ENCODE results near the gene WIZ. TPM values are rescaled to one million over a fixed set of nuclear protein-coding genes. Genes with fewer than 3 reads are reported as not detected.

The WIZ gene
- total RNA-seq, 1 donor from 2014 or later = 106 TPM

GRCh38 chr19:15379999-15380647 is 69.6 kb downstream of the WIZ start:
- Mint-ChIP-seq H3K27ac (ENCODE audit: unreplicated experiment) (peak overlapping the region; percentile 80), H3K36me3 (ENCODE audit: unreplicated experiment) (no peaks in the 10 kb centered on the region), H3K4me1 (ENCODE audit: low read depth, unreplicated experiment) (peaks cover 24% of the 10 kb centered on the region), H3K9me3 (ENCODE audit: unreplicated experiment) (peaks cover 16% of the 10 kb centered on the region), H3K4me3 (ENCODE audit: unreplicated experiment) (peak overlapping the region; percentile 96), H3K27me3 (ENCODE audit: unreplicated experiment) (peaks cover 22% of the 10 kb centered on the region)
- TF ChIP-seq CTCF (IDR thresholded peaks at IDR 0.05; ENCODE audit: partially characterized antibody, unreplicated experiment) = no peak
- DNase-seq = peak; percentile 66

DNA sequence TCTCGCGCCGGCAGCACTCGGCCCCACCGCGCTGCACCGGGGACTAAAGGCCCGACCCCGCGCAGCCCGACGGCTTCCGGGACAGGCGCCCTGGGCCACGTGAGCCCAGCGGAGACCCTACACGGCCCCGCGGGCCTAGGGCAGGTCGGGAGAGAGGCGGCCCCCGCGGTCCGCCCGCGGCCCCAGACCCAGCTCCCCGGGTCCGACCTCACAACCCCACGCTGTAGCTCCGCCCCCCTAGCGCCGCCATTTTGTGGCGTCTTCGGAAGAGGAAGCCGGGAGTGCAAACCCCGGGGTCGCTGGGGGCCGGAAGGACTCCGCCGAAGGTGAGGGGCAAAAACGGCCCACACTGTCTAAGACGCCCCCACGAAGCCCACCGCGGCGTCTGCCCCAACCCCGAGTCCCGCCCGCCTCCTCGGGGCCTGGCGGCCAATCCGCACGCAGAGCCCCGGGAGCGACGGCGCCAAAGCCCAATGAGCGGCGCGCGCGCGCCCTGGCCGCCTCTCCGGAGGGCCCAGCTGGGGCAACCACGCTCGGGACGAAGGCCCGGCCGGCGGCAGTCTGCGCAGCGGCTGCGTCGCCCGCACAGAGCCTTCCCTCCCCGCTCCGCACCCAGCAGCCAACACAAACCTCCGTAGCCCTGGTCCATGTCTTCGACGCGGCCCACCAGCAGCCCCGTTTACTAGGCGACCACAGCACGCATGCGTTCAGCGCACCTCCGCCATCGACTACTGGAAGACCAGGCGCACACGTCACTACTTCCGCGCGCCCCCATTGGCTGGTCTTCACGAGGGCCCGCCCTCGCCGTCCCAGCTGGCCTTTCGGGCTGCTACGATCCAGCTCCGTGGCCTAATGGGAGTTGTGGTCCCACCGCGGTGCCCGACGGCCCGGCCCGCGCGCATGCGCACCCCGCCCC is 70.4 kb downstream of the WIZ start, which contains the start of gene AKAP8:
AKAP8 (minus strand) TSS at position 705 of the 916 bp plus-strand sequence; CDS start at position 649, 56 bp downstream.
- DNase-seq = peak; percentile 98
- H3K9me3 Mint-ChIP-seq (ENCODE audit: unreplicated experiment) = peaks cover 18% of the 10 kb centered on the region

DNA sequence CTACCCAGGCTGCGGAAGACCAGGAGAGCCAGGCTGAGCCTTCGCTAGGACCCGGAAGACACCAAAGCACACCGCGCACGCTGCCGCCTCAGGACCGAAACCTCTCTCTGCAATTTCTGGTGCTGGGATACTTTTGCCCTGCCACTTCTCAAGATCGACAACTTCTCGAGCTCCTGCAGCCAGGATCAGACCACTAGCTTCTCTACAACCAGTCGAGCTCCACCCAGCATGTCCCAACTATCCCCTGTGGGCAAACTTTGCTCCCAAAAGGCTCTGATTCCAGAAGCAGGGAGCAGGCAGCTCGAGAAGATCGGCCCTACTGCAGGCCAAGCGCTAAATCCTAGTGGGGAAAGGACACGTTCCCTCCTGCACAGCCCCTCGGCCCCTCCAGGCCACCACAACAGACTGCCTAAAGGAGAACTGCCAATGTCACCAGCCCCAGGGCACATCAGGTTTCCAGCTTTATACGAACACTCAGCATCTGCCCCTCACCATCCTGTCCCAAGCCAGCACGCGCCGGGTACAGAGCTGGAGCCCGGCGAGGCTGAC is 71.1 kb downstream of the WIZ start:
- Mint-ChIP-seq H3K36me3 (ENCODE audit: unreplicated experiment) (no peaks in the 10 kb centered on the region), H3K4me1 (ENCODE audit: low read depth, unreplicated experiment) (peaks cover 34% of the 10 kb centered on the region), H3K27ac (ENCODE audit: unreplicated experiment) (peak overlapping the region; percentile 59), H3K27me3 (ENCODE audit: unreplicated experiment) (peaks cover 23% of the 10 kb centered on the region), H3K4me3 (ENCODE audit: unreplicated experiment) (peak overlapping the region; percentile 92), H3K9me3 (ENCODE audit: unreplicated experiment) (peaks cover 18% of the 10 kb centered on the region)
- DNase-seq = peak; percentile 58
- TF ChIP-seq CTCF (IDR thresholded peaks at IDR 0.05; ENCODE audit: partially characterized antibody, unreplicated experiment) = no peak

More for the DNA sequence above, 70.4 kb downstream of the WIZ start, which contains the start of gene AKAP8:
- no peak for TF ChIP-seq CTCF (IDR thresholded peaks at IDR 0.05; ENCODE audit: partially characterized antibody, unreplicated experiment)
- Mint-ChIP-seq H3K36me3 (ENCODE audit: unreplicated experiment) (no peaks in the 10 kb centered on the region), H3K27ac (ENCODE audit: unreplicated experiment) (peak within 1 kb of the TSS; percentile 98), H3K27me3 (ENCODE audit: unreplicated experiment) (peaks cover 23% of the 10 kb centered on the region), H3K4me3 (ENCODE audit: unreplicated experiment) (peak within 1 kb of the TSS; percentile 96), H3K4me1 (ENCODE audit: low read depth, unreplicated experiment) (peaks cover 29% of the 10 kb centered on the region)

DNA sequence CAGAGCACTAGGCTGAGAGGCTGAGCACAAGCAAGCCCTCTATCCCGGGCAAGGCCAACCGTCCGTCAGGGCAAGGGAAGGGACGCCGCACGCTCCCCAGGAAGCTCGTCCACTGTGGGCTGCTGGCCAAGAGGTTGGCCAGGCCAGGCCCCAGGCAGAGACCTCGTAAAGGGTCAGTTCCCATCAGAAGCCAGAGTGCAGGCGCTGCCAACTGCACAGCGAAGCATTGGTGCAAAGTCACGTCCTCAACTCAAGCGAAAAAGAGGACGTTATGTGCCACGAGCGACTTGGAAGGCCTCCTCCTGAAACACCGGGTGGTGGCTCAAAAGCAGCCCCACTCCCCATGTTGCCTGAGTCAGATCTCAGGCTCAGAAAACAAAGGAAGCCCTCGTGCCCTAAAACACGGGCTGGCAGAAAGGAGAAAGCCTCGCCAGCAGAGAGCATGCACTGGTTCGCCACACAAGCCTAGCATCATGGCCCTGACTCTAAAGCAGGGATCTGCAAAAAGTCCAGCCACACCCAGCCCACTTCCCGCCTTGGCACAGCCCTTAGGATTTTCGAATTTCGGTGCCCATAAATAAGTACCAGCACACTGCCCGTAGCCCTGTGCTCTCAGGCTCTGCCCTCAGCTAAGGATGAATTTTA is 74.8 kb downstream of the WIZ start:
- H3K27ac Mint-ChIP-seq (ENCODE audit: unreplicated experiment) = peak overlapping the region; percentile 82
- H3K4me1 Mint-ChIP-seq (ENCODE audit: low read depth, unreplicated experiment) = peaks cover 26% of the 10 kb centered on the region
- peak overlapping the region; percentile 47 for H3K4me3 Mint-ChIP-seq (ENCODE audit: unreplicated experiment)
- H3K9me3 Mint-ChIP-seq (ENCODE audit: unreplicated experiment) = peaks cover 23% of the 10 kb centered on the region
- H3K27me3 Mint-ChIP-seq (ENCODE audit: unreplicated experiment) = peaks cover 14% of the 10 kb centered on the region
- no peak for DNase-seq
- no peaks in the 10 kb centered on the region for H3K36me3 Mint-ChIP-seq (ENCODE audit: unreplicated experiment)
- no peak for TF ChIP-seq CTCF (IDR thresholded peaks at IDR 0.05; ENCODE audit: partially characterized antibody, unreplicated experiment)

All from glutamatergic neuron (in vitro differentiated cells).